ENCODE measurements around the gene ZW10.

GRCh38 chr11:113808931-113809330 is 35.4 kb upstream of the ZW10 start:
- no peak for TF ChIP-seq PAX5 (IDR thresholded peaks at IDR 0.05; ENCODE audit: insufficient read depth, low read length, severe bottlenecking)
- TF ChIP-seq POLR2A (IDR thresholded peaks at IDR 0.05; ENCODE audit: low read depth, low read length), result no peak
- no peak for TF ChIP-seq POLR2AphosphoS5 (IDR thresholded peaks at IDR 0.05; ENCODE audit: low read depth, low read length)
- TF ChIP-seq TAF1 (IDR thresholded peaks at IDR 0.05; ENCODE audit: low read depth, low read length), result no peak

Measured in GM12891 (cell line).